ENCODE results near the gene NEURL1.
"Not testable (repeated sequence)": the region's sequence is repeated elsewhere in the genome, so short reads cannot be mapped to it uniquely, and the experiment has no call there.

Gene NEURL1

GRCh38 chr10:103590060-103590459 lies 96.6 kb downstream of the NEURL1 start:
- DNase-seq = no peak

GRCh38 chr10:103590744-103591291 lies 97.3 kb downstream of the NEURL1 start:
- DNase-seq = no peak

- DNase-seq = no peak
Measured at GRCh38 chr10:103592186-103593021, 98.9 kb downstream of the NEURL1 start.

GRCh38 chr10:103593022-103593570 lies 99.6 kb downstream of the NEURL1 start:
- DNase-seq = no peak

- no peak for DNase-seq
Measured at GRCh38 chr10:103595933-103596726, 102.6 kb downstream of the NEURL1 start.

- no peak for DNase-seq
Measured at GRCh38 chr10:103597003-103597402, 103.5 kb downstream of the NEURL1 start.

- no peak for DNase-seq
Measured at GRCh38 chr10:103598654-103599115, 105.2 kb downstream of the NEURL1 start.

- no peak for DNase-seq
Measured at GRCh38 chr10:103599211-103599610, 105.7 kb downstream of the NEURL1 start.

GRCh38 chr10:103599907-103600306 lies 106.4 kb downstream of the NEURL1 start:
- DNase-seq = no peak

- DNase-seq = no peak
Measured at GRCh38 chr10:103600325-103600724, 106.8 kb downstream of the NEURL1 start.

- DNase-seq = no peak
Measured at GRCh38 chr10:103600956-103601569, 107.6 kb downstream of the NEURL1 start.

GRCh38 chr10:103602028-103602851 lies 108.7 kb downstream of the NEURL1 start:
- no peak for DNase-seq

GRCh38 chr10:103602852-103603155 lies 109.3 kb downstream of the NEURL1 start:
- DNase-seq = no peak

- DNase-seq = no peak
Measured at GRCh38 chr10:103603382-103603781, 109.9 kb downstream of the NEURL1 start.

- DNase-seq = no peak
Measured at GRCh38 chr10:103605359-103606096, 112.0 kb downstream of the NEURL1 start.

GRCh38 chr10:103606097-103606438 lies 112.6 kb downstream of the NEURL1 start:
- not testable (repeated sequence) for DNase-seq

GRCh38 chr10:103607051-103607450 lies 113.5 kb downstream of the NEURL1 start:
- DNase-seq = not testable (repeated sequence)

- DNase-seq = not testable (repeated sequence)
Measured at GRCh38 chr10:103608056-103608455, 114.6 kb downstream of the NEURL1 start.

GRCh38 chr10:103609231-103610082 lies 116.0 kb downstream of the NEURL1 start:
- no peak for DNase-seq

GRCh38 chr10:103610083-103610472 lies 116.6 kb downstream of the NEURL1 start:
- no peak for DNase-seq

Measured in NCI-H524 treated with DMSO at 0.1 percent for 48 hours (cell line).